ENCODE measurements around the gene DCHS1. TPM values are rescaled to one million over a fixed set of nuclear protein-coding genes. Genes with fewer than 3 reads are reported as not detected.

The DCHS1 gene
- polyA plus RNA-seq, 1 experiment: 8.7 TPM

DNA sequence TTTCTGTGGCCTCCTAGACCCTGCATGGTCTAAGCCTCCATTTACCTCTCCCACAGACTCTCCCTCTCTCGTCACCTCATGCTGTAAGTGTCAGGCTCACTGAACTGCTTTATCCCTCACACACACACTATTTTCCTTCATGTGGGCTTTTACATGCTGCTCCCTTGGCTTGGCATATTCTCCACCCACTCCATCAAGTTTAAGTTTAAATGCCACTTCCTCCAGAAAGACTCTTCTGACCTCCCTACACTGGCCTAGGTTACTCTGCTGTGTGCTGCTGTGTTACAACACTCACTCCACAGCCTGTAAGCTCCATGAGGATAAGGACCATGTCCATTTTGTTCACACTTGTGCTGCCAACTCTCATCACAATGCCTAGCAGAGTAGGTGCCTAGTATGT lies 2.5 kb downstream of the DCHS1 start:
- Histone ChIP-seq H3K27me3 (ENCODE audit: control insufficient read depth, insufficient read depth, low read length) (peaks cover 16% of the 10 kb centered on the region), H3K4me3 (ENCODE audit: low read depth, low read length) (no peak overlapping the region), H3K27ac (ENCODE audit: low read depth, low read length) (no peak overlapping the region), H3K9me3 (ENCODE audit: control insufficient read depth, insufficient read depth, low read length) (no peaks in the 10 kb centered on the region)
- POLR2A ChIA-PET: no interaction called here
- CTCF ChIA-PET: no interaction called here
- TF ChIP-seq, protein P1, sequence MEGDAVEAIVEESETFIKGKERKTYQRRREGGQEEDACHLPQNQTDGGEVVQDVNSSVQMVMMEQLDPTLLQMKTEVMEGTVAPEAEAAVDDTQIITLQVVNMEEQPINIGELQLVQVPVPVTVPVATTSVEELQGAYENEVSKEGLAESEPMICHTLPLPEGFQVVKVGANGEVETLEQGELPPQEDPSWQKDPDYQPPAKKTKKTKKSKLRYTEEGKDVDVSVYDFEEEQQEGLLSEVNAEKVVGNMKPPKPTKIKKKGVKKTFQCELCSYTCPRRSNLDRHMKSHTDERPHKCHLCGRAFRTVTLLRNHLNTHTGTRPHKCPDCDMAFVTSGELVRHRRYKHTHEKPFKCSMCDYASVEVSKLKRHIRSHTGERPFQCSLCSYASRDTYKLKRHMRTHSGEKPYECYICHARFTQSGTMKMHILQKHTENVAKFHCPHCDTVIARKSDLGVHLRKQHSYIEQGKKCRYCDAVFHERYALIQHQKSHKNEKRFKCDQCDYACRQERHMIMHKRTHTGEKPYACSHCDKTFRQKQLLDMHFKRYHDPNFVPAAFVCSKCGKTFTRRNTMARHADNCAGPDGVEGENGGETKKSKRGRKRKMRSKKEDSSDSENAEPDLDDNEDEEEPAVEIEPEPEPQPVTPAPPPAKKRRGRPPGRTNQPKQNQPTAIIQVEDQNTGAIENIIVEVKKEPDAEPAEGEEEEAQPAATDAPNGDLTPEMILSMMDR (IDR thresholded peaks at IDR 0.05; ENCODE audit: low read depth, low read length): no peak
- no peak for DNase-seq (ENCODE audit: low read depth, low spot score)

DNA sequence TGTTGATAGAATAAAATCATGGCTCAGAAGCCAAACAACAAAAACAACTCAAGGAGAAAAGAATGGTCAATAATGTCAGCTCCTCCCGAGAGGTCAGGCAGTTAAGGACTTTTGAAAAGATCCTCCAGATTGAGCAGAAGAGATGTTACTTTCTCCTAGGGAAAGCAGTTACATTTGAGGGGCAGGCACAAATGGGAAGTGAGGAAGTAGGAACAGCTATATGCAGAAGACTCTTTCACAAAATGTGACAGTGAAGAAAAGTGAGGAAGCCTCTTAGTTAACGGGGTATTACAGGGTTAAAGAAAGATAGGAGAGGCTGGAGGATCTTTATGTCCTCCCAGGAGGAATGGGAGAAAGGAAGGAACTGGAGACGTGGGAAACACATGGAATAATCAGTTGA lies 3.4 kb downstream of the DCHS1 start:
- ChIA-PET POLR2A (no interaction called here), CTCF (interaction anchor here (0.7 to 1.4 kb wide), 2 partner anchors 16 to 31 kb away, joined by 3 read pairs; partner anchors contain the start of gene MRPL17)
- H3K27me3 ChIP-seq (ENCODE audit: control insufficient read depth, insufficient read depth, low read length): peaks cover 16% of the 10 kb centered on the region

DNA sequence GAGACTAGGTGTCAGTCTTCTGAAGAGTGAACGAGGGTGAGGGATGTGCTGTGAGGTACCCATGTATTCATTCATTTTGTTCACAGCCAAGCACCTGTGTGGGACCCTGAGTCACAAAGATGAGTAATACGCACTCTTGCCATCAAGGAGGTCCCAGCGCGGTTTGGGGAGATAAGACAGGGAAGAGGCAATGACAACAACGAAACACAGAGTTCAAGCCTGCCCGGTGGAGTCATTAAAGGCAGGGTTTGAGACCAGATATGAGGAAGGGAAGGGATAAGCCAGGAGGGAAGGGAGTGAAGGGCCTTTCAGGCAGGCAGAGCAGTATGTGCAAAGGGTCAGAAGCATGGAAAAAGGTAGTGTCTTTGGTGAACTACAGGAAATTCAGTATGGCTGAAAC lies 4.6 kb downstream of the DCHS1 start:
- TF ChIP-seq, protein P1 (IDR thresholded peaks at IDR 0.05; ENCODE audit: low read depth, low read length): no peak
- Histone ChIP-seq H3K27me3 (ENCODE audit: control insufficient read depth, insufficient read depth, low read length) (peaks cover 16% of the 10 kb centered on the region), H3K4me3 (ENCODE audit: low read depth, low read length) (no peak overlapping the region), H3K9me3 (ENCODE audit: control insufficient read depth, insufficient read depth, low read length) (no peaks in the 10 kb centered on the region), H3K27ac (ENCODE audit: low read depth, low read length) (no peak overlapping the region)
- ChIA-PET CTCF (interaction anchor here (1.4 kb wide), 1 partner anchor 17 kb away, joined by 3 read pairs; no protein-coding TSS in a partner anchor), POLR2A (no interaction called here)
- DNase-seq (ENCODE audit: low read depth, low spot score): no peak

More for the DNA sequence above, 3.4 kb downstream of the DCHS1 start:
- TF ChIP-seq, protein P1 (IDR thresholded peaks at IDR 0.05; ENCODE audit: low read depth, low read length): no peak
- Histone ChIP-seq H3K4me3 (ENCODE audit: low read depth, low read length) (no peak overlapping the region), H3K9me3 (ENCODE audit: control insufficient read depth, insufficient read depth, low read length) (no peaks in the 10 kb centered on the region), H3K27ac (ENCODE audit: low read depth, low read length) (no peak overlapping the region)
- DNase-seq (ENCODE audit: low read depth, low spot score): no peak

DNA sequence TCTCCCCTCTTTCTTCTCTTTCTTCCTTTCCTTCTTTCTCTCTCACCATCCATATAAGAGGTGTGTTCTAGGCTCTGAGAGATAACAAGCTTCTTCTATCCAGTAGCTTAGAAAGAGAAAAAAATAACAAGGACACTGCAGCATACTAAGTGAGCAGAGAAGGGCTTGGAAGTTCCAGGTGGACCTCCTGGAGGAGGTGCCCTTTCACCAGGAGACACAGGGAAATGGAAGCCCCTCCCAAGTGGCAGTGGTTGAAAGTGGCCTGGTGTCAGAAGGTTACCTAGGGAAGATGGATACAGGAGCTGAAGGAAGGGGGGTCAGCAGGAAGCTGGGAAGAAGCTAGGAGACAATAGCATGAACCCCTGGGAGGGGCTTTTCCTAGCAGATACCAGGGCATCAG lies 5.5 kb downstream of the DCHS1 start:
- DNase-seq (ENCODE audit: low read depth, low spot score): no peak
- H3K27me3 ChIP-seq (ENCODE audit: control insufficient read depth, insufficient read depth, low read length): peaks cover 16% of the 10 kb centered on the region
- no peak overlapping the region for H3K27ac ChIP-seq (ENCODE audit: low read depth, low read length)
- H3K4me3 ChIP-seq (ENCODE audit: low read depth, low read length): no peak overlapping the region
- CTCF ChIA-PET: interaction anchor here (0.6 to 1.3 kb wide), 3 partner anchors 17 to 33 kb away, joined by 3 to 10 read pairs (median 3); partner anchors contain the start of gene MRPL17
- POLR2A ChIA-PET: no interaction called here
- TF ChIP-seq, protein P1 (IDR thresholded peaks at IDR 0.05; ENCODE audit: low read depth, low read length): no peak
- H3K9me3 ChIP-seq (ENCODE audit: control insufficient read depth, insufficient read depth, low read length): no peaks in the 10 kb centered on the region

DNA sequence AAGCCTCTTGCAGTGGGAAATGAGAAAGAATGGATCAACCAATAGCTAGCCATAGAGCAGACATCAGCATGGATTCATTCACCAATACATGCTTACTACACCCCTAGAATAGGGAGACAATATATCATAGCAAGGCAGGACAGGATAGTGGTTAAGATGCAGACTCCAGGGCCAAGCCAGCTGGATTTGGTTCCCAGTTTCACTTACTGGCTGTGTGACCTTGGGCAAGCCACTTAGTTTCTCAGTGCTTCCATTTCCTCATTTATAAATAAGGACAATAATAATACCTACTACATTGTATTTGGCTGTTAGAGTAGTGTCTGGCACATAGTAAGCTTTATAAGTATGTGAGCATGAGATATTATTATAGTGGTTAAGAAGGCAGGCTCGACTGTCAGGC lies 7.1 kb downstream of the DCHS1 start:
- DNase-seq (ENCODE audit: low read depth, low spot score): no peak
- H3K27ac ChIP-seq (ENCODE audit: low read depth, low read length): no peak overlapping the region
- peaks cover 10% of the 10 kb centered on the region for H3K27me3 ChIP-seq (ENCODE audit: control insufficient read depth, insufficient read depth, low read length)
- H3K9me3 ChIP-seq (ENCODE audit: control insufficient read depth, insufficient read depth, low read length): no peaks in the 10 kb centered on the region
- POLR2A ChIA-PET: no interaction called here
- H3K4me3 ChIP-seq (ENCODE audit: low read depth, low read length): no peak overlapping the region
- TF ChIP-seq, protein P1 (IDR thresholded peaks at IDR 0.05; ENCODE audit: low read depth, low read length): no peak
- CTCF ChIA-PET: interaction anchor here (0.9 to 1.5 kb wide), 5 partner anchors 9 to 118 kb away, joined by 3 to 5 read pairs (median 3); partner anchors contain the start of genes MRPL17 and TAF10

Measured in AG04450 (cell line).